ENCODE results near the gene DLAT.
A peak's percentile ranks its signal among the peaks of the same experiment; 100 is the strongest.
"Not testable (repeated sequence)": the region's sequence is repeated elsewhere in the genome, so short reads cannot be mapped to it uniquely, and the experiment has no call there.

The DLAT gene

GRCh38 chr11:112024773-112025678, at the start of gene DLAT:
DLAT (plus strand) TSS chr11:112025408; CDS start chr11:112025473, 65 bp downstream.
- peak; percentile 59 to 65 for DNase-seq (ENCODE audit: extremely low read depth in 1 of 2, low read depth in 1 of 2)

DNA sequence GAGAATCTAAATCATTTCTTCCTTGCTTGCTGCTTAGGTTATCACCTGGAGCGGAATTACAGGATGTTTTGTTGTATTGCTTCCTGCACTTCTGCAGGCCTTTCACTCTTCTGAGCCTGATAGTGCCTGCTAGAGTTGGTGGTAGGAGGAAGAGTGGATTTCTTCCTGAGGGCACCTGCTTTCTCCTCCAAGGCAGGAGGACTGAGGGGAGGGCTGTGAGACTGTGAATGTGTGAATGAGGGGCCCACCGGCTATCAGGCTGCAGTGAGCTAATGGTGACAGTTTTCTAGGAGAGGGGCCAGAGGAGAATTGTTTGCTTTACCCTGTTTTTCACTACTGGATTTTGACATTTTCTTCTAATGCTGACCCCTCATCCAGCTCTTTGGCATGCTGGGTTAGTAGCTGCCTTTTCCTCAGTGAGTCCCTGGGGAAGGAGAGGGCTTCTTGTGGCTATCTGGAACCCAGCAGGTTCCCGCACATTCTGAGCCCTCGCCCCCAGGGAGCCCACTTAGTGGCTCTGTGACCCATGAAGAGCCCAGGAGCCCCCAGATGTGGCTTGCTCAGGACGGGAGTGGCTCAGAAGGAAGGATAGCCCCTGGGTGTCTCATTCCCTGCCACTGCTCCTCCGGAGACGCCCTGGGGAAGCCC, 49.0 kb upstream of the DLAT start:
- no peak for DNase-seq (ENCODE audit: extremely low read depth in 1 of 2, low read depth in 1 of 2)

GRCh38 chr11:111976767-111977145, 48.5 kb upstream of the DLAT start:
- no peak for DNase-seq (ENCODE audit: extremely low read depth in 1 of 2, low read depth in 1 of 2)

- DNase-seq (ENCODE audit: extremely low read depth in 1 of 2, low read depth in 1 of 2): no peak
These were observed 47.8 kb upstream of the DLAT start for GRCh38 chr11:111977146-111978027.

GRCh38 chr11:111978028-111978771, 47.0 kb upstream of the DLAT start:
- DNase-seq (ENCODE audit: extremely low read depth in 1 of 2, low read depth in 1 of 2): no peak

DNA sequence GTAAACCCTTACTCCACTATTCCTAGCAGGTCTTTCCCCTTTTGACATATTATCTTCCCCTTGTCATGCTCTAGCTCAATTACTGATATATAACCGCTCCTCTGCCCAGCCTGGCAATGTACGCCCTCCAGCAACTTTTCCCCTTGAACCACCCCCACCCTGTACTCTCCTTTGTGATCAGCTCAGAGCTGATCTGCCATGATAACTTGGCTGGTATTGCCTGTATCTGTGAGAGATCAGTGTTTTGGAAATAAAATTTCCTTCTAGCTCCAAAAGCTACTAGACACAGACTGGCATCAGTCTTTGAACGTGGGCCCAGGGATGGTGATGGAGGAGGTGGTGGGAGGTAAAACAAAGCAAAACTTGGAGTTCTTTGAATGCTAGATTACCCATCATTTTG, 45.1 kb upstream of the DLAT start:
- no peak for DNase-seq (ENCODE audit: extremely low read depth in 1 of 2, low read depth in 1 of 2)

GRCh38 chr11:111981270-111981669, 43.9 kb upstream of the DLAT start:
- DNase-seq (ENCODE audit: extremely low read depth in 1 of 2, low read depth in 1 of 2): no peak

GRCh38 chr11:111982019-111982464, 43.2 kb upstream of the DLAT start:
- DNase-seq (ENCODE audit: extremely low read depth in 1 of 2, low read depth in 1 of 2): peak in 1 of 2 donors; percentile 23

GRCh38 chr11:111982541-111983186, 42.5 kb upstream of the DLAT start:
- DNase-seq (ENCODE audit: extremely low read depth in 1 of 2, low read depth in 1 of 2): no peak

DNA sequence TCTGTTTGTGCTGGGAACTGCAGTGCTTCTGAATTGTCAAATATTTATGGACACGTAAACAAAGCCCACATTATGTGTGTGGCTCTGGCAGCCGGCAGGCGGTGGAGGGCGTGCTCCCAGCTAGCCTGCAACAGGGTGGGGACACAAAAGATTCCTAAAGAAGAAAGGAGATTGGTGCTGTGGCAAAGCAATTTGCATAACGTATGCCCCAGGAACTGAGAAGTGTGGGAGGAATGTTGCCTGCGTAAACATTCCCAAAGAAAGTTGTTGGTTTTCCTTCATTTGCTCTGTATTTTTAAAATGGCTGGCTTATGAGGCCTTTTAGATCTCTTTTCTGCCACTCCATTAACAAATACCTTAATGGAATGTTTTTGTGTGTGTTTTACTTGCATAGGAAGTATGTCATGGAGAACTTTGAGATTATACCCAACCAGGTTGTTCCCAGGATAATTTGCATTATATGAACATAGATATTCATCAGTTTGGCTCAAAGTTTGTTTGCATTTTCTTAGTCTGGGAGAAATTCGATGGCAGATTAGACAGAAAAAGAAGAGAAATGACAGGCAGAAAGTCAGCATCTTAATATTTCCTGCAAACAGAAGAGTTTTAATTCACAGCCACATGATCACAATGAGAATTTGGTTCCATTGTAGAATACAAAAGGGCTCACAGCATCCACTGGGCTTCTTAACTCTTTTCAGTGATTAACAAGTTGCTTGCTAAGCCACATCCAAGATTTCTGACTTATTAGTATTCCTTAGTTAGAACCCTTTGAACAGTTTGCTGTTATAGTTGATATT, 41.8 kb upstream of the DLAT start:
- DNase-seq (ENCODE audit: extremely low read depth in 1 of 2, low read depth in 1 of 2): no peak

DNA sequence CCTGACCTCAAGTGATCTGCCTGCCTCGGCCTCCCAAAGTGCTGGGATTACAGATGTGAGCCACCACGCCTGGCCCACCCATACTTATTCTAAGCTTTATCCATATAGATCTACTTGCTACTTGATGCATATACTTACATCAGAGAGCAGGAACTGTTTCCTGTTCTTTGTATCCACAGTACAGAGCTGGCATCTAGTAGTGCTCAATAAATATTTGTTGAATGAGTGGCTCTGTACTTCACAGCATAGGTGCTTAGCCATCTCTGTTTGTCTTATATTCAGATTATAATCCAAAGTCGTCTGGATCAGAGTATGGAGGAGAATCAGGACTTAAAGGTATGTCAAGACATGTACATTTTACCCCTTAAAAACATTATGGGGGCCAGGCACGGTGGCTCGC, 38.6 kb upstream of the DLAT start:
- no peak for DNase-seq (ENCODE audit: extremely low read depth in 1 of 2, low read depth in 1 of 2)

GRCh38 chr11:111990381-111990780, 34.8 kb upstream of the DLAT start:
- DNase-seq (ENCODE audit: extremely low read depth in 1 of 2, low read depth in 1 of 2): no peak

- DNase-seq (ENCODE audit: extremely low read depth in 1 of 2, low read depth in 1 of 2): no peak
These were observed 32.9 kb upstream of the DLAT start for GRCh38 chr11:111992206-111992855.

DNA sequence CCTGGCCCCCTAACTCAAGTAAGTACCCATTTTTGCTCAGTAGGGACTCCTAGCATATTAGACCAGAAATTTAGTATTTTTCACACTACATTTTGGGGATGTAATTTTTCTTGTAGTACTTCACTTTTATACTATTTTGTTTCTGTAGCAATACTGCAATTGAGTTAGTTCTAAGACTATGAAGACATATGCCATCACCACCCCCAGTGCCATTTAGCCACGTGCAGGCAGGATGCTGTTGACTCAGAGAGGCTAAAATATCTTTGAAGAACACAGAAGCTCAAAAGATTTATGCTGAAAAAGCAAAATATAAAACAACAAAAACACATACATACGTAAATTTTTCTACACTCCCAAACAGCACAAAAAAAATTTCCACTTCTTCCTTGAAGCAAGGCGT, 29.1 kb upstream of the DLAT start:
- no peak for DNase-seq (ENCODE audit: extremely low read depth in 1 of 2, low read depth in 1 of 2)

- not testable (repeated sequence) for DNase-seq (ENCODE audit: extremely low read depth in 1 of 2, low read depth in 1 of 2)
These were observed 28.5 kb upstream of the DLAT start for GRCh38 chr11:111996669-111997068.

DNA sequence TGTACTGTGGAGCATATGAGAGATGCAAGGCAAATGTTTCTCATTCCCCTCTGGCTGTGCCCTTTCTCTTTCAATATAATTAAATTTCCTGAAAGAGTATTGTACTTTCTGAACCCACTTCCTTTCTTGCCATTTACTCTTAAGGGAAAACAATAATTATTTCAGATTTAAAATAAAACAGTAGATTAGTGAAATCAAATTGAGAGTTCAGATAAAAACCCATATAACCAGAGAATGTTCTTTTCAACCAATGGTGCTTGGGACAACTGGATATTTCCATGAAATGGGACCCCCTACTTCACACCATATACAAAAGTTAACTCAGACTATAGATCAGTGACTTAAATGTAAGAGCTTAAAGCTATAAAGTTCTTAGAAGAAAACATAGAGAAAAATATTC, 26.1 kb upstream of the DLAT start:
- DNase-seq (ENCODE audit: extremely low read depth in 1 of 2, low read depth in 1 of 2): no peak

DNA sequence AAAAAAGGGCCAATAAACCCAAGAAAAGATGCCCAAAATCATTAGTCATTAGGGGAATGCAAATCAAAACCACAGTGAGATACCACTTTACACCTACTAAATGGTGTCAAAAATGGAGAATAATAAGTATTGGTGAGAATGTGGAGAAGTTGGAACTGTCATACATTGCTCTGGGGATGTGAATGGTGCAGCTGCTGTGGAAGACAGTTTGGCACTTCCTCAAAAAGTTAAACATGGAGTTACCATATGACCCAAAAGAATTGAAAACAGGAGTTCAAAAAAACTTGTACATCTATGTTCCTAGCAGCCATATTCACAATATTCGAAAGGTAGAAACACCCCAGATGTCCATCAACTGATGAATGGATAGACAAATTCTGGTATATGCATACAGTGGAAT, 24.5 kb upstream of the DLAT start:
- no peak for DNase-seq (ENCODE audit: extremely low read depth in 1 of 2, low read depth in 1 of 2)

DNA sequence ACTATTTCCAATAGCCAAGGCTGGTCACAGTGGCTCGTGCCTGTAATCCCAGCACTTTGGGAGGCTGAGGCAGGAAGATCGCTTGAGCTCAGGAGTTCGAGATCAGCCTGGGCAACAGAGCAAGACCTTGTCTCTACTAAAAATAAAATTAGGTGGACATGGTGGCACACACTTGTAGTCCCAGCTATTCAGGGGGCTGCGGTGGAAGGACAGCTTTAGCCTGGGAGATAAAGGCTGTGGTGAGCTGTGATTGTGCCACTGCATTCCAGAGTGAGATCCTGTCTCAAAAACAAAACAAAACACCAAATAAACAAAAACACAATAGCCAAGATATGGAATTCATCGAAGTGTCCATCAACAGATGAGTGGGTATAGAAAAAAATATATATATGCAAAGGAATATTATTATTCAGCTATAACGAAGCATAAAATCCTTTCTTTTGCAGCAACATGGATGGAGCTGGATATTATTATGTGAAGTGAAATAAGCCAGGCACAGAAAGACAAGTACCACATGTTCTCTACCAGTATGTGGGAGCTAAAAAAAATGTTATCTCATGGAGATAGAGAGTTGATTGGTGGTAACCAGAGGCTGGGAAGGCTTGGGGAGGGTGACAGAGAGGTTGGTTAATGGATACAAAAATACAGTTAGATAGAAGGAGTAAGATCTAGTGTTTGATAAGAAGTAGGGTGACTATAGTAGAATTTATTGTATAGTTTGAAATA, 22.6 kb upstream of the DLAT start:
- no peak for DNase-seq (ENCODE audit: extremely low read depth in 1 of 2, low read depth in 1 of 2)
